ENCODE data around the gene NRG2.

NRG2 gene

DNA sequence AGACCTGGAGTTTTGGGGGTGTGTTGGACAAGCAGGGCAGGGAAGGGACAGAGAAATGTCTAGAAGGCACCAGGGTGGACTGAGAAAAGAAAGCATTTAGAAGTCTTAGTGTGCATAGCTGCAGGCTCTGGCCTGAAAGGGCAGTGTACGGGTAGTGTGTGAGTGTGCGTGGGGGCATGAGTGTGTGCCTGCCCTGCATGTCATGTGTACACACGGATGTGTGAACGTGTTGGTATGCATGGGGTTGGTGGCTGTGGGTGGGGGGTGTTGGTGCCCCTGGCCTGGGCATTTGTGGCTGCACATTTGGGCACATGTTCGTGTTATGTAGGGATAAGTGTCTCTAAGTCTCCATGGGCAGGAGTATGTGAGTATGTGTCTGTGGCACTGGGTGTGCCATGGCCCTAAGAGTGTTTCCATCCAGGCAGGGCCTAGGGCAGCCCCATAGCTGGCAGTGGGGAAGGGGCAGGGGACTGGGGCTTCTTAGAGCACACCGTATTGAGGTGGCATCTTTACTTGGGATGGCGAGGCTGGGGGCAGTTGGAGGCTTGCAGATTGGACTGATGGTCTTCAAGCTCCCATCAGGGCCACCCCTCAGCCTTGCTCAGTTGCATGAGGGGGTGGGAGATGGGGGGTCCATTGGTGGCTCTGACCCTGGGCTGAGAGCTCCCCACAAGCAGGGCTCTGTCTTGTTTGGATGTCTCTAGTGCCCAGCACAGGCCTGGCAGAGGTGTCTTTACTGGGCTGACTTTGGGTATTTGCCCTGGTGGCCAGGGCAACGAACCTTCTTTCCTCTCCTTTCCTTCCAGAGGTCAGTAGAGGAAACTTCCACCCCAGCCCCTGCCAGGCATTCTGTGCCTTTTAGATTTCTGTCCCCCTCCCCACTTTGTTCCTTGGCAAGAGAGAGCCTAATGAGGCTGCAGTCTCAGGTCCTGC is 232.5 kb downstream of the NRG2 start:
- DNase-seq (ENCODE audit: low read depth), result no peak

DNA sequence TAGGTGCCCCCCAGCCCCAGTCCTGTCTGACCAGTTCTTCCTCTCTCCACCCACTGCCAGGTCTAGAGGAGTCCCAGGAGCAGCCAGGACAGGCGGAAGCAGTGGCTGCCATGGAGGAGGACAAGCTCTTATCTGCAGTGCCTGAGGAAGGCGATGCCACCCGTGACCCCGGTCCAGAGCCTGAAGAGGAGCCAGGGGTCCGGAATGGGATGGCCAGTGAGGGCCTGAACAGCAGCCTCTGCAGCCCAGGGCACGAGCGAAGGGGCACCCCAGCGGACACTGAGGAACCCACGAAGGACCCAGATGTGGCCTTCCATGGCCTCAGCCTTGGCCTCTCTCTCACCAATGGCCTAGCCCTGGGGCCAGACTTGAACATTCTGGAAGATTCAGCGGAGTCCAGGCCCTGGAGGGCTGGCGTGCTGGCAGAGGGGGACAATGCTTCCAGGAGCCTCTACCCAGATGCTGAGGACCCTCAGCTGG is 233.7 kb downstream of the NRG2 start:
- DNase-seq (ENCODE audit: low read depth), result no peak

DNA sequence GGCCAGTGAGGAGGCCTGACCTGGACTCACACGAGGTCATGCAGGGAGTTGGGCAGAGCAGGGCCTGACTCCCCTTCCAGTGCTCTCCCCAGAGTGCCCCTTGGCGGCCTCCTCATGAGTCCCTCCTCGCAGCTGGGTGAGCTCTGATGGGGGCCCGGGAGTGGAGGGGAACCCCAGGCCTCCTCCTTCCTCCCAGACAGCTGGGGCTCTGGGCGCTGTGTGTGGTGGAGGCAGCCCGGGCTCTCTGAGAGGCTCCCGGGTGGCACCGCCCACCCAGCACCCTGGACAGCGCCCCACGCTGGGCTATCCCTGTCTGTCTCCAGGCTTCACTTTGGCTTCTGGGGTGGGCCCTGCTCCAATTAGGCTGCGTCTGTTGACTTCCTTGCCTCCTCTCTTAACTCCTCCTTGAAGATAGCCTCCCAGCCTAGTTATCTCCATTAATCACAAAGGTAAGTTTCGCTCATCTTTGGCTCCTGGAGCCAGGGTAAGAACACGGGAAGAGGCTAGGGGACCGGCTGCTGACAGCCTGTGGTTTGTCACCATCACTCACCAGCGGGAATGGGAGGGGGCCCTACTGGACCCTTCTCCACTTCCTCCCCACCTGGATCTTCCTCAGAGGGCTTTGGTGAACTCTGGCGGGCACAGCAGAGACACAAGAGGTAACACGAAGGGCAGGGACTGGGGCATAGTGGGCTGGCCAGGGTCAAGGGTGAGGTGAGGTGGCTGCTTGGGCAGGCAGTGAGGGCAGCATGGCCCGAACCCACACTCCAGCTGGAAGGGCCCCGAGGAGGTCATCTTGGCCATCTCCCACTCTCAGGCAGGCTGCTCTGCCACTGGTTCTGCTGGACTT is 234.4 kb downstream of the NRG2 start:
- no peak for DNase-seq (ENCODE audit: low read depth)

DNA sequence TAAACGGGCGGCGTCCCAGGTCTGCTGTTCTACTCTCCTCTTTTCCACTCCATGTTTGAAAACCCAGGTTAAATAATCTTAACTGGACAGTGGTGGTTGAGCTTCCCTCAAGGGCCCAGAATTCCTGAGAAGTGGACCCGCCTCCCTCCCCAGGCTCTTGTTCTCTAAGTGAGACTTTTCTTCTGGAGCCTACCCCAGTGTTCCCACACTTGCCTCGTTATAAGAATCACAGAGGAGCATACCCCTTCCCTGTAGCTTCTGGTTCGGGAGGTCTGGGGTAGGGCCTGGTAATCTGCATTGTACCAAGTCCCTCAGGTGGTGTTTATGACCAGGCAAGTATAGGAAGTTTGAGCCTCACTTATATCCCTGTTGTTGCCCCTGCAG is 235.5 kb downstream of the NRG2 start:
- no peak for DNase-seq (ENCODE audit: low read depth)

DNA sequence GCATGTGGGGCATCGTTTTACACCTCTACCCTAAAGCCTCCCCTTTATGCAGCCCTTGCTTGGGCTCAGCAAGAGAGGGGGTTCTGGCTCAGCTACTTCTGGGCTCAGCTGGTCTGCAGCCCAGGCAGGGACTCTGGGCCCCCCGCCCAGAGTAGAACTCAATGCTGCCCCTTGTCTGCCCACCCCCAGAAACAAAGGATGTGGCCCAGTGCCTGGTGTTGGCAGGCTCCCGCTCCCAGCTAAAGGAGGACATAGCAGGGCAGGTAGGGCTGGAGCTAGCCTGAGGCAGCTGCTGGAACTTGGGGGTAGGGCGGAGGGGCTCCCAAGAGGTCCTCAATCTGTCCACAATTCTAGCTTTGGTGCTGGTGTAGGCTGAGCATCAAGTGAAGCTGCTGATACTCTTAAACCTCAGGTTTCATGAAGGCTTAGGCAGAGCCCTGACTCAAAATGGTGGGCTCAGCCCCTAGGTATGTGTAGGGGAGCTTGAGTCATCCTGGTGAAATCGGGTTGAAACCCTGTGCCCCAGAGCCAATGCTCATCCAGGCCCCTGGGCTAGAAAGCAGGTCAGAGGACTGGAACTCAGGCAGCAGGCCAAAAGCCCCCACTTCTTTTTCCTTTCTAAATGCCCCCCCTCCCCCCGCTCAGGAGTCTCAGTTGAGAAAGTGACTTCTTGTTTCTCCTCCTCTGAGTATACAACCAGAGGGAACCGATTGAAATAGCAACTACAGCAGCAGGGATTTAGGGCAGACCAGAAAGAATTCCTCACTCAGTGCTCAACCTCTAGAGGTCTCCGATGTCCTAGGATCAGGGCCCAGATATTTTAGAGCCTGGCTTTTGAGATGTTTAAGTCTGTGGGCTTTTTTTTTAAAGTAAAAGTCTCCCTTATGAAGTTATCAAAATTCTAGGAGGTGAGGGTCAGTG is 236.1 kb downstream of the NRG2 start:
- no peak for DNase-seq (ENCODE audit: low read depth)

DNA sequence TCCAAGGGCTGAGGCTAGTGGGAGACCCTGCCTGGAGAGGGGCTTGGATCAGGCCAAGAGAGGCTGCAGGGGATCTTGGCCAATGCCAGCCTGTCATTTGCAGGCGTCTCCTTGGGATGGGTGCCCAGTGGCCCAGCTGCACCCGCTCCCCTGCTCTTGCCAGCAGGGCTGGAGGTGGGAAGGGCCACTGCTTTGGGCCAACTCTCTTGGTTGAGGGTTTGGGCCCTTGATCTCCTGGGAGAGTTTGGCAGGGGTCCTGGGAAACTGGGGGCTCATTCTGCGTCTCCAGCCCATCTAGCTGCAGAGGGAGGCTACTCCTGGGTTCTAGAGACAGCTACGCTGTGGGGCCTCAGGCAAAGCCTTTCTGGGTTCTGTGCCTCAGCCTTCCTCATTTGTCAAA is 237.0 kb downstream of the NRG2 start:
- no peak for DNase-seq (ENCODE audit: low read depth)

DNA sequence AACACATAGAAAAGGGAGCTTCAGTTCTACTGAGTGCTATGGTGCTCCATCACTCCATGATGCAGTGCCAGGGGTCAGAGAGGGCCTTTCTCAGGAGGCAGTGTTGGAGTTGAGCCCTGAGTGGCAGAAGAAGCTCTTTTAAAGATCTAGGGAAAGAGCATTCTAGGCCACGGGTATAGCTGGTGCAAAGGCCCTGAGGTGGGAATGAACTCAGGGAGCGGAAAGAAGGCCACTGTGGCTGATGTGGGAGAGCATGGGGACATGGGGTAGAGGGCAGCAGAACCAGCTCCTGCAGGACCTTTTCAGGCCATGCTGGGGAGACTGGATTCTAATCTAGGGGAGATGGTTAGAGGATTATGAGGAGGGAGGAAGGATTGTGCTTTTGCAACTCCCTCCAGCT is 237.6 kb downstream of the NRG2 start:
- DNase-seq (ENCODE audit: low read depth), result no peak

DNA sequence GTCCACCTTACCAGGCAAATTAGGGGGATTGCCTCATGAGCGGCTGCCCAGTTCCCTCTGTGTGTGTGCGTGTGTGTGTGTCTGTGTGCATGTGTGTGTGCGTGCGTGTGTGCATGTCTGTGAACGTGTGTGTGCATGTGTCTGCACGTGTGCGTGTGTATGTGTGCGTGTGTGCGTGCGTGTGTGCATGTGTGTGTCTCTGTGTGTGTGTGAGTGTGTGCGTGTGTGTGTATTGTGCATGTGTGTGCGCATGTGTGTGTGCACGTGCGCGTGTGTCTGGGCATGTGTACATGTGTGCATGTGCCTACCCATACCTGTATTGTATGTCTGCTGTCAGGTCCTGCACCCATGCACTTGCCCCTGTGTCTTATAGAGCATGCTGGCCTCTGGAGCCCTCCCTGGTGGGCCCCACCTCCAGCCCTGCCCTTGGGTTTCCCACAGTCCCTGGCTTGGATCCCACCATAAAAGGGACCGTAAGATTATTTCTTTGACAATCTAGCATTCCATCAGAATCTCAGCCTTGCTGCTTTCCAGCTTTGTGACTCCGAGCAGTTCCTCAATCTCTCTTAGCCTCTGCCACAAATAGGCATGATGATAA is 238.2 kb downstream of the NRG2 start:
- DNase-seq (ENCODE audit: low read depth), result no peak

DNA sequence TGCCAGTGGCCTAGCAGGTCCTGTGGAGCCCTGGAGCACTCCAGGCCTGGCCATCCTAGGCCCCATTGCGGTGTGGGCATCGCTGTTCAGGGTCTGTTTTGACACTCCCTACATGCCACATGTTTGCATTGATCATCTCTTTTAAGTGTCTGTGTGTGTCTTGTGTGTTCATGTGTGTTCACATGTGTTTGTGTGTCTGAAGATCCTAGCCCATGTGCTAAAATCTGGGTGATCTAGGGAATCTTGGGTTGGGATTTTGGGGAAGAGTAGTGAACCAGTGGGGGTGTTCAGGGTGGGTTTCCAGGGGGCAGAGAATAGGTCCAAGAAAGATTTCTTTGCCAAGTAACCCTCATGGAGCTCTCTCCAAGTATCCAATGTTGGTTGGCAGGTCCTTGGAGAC is 239.1 kb downstream of the NRG2 start:
- no peak for DNase-seq (ENCODE audit: low read depth)

DNA sequence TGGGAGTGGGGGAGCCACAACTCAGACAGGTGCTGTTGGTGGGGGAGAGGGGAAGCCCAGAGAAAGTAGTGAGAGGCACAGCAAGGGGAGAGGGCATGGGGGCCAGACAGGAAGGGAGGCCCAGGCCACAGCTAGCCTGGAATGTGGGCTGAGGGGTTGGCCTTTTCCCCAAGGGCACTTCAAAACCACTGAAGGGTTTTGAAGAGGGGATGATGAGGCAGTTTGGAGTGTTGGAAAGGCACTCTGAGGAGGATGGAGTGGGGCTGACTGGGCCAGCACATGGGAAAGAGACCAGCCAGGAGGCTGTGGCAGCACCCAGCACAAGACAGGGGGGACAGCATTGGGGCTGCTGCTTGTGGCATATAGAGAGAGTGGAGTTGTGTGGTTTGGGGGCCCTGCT is 243.7 kb downstream of the NRG2 start:
- no peak for DNase-seq (ENCODE audit: low read depth)

DNA sequence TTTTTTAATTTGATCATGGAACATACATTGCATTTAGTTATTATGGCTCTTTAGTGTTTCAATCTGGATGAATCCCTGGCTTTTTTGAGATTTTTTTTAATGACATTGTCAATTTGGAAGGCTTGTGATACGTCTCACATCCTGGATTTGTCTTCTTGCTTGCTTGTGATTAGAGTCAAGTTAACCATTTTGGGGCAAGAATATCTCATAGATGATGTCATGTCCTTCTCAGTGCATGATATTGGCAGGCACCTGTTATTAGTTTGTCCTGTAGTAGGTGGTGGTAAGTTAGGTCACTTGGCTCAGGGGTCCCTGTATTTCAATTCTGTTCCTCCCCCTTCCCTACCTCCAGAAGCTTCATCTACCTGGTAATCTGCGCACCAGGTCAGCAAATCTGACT is 244.2 kb downstream of the NRG2 start:
- DNase-seq (ENCODE audit: low read depth), result no peak

DNA sequence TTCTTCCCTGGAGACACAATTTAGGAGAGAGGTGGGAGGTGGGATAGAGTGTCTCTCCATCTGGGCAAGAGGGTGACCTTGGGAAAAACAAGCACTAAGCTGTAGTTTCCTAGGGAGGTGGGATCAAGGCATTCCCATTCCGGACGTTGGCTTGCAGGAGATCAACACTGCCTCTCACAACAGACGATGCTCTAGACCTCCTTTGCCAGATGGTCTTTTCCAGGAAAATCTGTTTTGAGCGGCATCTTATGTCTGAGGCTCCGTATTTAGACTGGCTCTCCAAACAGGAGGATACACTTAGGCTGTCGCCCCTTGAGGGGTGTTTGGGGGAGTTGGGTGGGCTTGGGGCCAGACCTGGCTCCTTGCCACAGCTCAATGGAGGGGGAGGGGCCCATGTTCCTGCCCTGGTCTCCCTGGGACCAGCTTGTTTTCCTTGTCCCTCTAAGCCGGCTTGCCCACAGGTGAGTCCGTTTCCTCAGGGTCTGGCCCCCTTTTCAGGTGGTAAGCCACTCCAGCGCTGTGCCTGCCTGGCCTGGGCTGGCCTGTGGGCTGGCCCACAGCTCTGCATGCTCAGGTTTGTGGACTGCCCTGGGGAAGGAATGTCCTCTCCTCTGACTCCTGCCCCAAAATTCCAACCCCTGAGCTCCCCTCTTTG is 245.1 kb downstream of the NRG2 start:
- no peak for DNase-seq (ENCODE audit: low read depth)

DNA sequence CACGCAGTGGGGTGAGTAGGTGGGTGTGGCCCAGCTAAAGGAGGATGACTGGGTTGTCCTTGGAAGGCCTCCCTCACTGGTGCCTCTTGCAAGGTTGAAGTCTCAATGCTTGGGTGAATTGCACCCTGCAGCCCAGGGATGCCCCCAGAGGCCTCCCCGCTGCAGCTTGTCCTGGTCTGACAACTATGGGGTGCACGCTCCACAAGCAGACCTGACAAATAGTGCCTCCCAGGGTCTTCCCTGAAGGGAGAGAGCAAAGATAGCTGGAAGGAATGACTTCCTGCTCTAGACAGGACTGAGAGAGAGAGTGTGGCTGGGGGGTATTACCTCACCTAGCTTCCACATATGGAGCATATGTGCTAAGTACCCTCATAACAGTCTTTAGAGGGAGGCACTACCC is 245.8 kb downstream of the NRG2 start:
- DNase-seq (ENCODE audit: low read depth), result no peak

Data from fibroblast of the conjunctiva (primary cell).